Stimulated activated CD4-positive, alpha-beta T cell treated with anti-CD3 and anti-CD28 coated beads, Interleukin-4, amount 100 ng/mL, for 48 hours (primary cell): ENCODE results near the gene PLCL2.

Experiments used
- DNase-seq, 2 donors: peaks; one replicate each; pipeline ENCODE4 v3.0.0-alpha.2; 2020; ENCODE audit warnings: low read depth in 2 of 2

Gene PLCL2

DNA sequence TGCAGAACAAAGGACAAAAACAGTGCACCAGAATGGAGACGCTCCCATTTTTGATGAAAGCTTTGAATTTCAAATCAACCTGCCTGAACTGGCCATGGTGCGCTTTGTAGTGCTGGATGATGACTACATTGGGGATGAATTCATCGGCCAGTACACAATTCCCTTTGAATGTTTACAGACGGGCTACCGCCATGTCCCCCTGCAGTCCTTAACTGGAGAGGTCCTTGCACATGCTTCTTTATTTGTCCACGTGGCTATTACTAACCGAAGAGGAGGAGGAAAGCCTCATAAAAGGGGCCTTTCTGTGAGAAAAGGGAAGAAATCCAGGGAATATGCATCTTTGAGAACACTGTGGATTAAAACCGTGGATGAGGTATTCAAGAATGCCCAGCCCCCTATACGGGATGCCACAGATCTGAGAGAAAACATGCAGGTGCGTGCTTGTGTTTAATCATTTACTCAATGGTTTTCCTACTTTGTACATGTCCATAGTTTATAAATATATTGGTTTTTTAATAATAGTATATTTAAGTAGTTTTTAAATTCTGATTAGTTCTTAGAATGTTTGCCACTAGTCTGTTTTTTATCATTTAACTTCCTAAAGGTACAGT lies 127.1 kb downstream of the PLCL2 start:
- DNase-seq, result no peak

DNA sequence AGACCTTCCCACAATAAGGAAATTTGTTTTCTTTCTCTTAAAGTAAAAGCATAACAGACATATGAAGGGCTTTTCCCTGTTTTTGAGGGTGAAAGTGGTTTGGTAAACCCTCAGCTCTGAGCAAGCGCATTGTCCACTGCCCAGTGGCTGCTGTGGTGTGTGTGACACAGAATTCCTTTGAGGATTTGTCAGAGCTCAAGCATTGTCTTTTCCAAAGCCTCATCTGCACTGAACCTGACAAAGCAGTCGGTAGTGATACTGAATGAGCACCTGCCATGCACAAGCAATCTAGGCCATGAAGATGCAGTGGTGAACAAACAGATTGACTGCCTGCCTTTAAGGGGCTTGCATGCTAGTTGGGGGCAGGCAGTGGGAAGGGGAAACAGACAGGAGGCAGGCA lies 128.3 kb downstream of the PLCL2 start:
- DNase-seq, result no peak

DNA sequence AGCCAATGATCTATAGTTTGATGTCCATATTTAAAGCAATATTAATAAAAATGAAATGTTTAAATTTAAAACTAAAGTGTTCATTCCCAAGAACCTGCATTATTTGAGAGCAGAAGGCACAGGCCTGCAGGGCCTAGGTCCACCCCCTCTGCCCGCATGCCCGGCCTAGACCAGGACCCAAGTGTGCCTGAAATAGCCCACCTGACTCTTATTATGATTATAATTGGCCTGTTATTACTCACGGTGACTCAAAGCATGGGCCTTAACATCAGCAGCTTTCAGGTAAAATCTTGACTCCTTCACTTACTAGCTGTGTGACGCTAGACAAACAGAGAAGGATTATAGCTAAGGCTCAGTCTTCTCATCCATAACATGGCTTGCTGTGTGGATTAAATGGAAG lies 128.8 kb downstream of the PLCL2 start:
- DNase-seq, result no peak

- DNase-seq, result no peak
Measured at GRCh38 chr3:17014284-17014683, 129.5 kb downstream of the PLCL2 start.

DNA sequence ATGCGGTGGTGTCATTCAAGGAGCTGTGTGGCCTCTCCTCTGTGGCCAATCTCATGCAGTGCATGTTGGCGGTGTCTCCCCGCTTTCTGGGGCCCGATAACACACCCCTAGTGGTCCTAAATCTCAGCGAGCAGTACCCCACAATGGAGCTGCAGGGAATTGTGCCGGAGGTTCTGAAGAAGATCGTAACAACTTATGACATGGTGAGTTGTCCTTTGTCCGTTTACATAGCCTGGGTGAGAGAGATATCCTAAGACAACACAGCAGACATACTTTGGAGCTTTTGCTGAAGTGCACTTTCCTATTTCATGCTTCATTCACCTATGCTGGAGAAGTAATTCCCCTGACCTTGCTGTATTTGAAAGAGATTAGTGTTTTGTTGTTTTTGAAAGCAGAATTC lies 130.0 kb downstream of the PLCL2 start:
- DNase-seq, result no peak

DNA sequence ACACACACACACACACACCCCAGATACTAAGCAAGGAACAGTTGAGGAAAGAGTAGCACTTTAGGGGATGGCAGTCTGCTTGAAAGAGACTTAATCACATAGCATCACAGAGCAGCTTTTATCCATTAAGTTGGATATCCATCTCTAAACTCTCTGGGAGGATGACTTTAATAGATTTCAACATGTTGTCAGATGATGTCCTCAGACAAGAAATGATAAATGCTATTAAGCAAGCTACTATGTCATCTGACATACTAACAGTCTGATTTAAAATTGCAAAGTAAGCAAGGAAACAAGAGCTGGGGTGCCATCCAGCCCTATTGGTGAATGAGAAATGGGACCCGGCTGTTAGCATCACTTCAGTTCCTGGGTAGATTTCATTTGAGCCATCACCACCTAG lies 136.9 kb downstream of the PLCL2 start:
- no peak for DNase-seq

DNA sequence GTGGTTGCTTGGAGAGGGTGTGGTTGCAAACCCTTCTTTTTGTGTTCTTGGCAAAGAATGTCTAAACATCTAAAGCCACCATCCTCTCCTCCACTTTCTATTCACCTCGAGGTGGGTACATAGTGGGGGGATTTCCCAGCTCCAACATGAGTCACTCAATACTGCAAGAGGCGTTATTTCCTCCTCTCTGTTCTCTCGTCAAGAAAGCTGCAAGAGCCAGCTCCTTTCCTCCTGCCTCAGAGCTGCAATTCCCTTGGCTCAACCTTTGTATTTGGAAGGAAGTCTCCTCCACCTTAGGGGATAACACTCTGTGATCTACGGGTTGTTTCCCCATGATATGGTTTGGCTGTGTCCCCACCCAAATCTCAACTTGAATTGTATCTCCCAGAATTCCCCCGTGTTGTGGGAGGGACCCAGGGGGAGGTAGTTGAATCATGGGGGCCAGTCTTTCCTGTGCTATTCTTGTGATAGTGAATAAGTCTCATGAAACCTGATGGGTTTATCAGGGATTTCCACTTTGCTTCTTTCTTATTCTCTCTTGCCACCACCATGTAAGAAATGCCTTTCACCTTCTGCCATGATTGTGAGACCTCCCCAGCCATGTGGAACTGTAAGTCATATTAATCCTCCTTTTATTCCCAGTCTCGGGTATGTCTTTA lies 138.4 kb downstream of the PLCL2 start:
- DNase-seq, result peak; percentile 9 to 56

GRCh38 chr3:17025594-17026139 lies 140.9 kb downstream of the PLCL2 start:
- peak; percentile 28 to 41 for DNase-seq

GRCh38 chr3:17027318-17027717 lies 142.6 kb downstream of the PLCL2 start:
- DNase-seq, result no peak

GRCh38 chr3:17028363-17028762 lies 143.6 kb downstream of the PLCL2 start:
- no peak for DNase-seq

DNA sequence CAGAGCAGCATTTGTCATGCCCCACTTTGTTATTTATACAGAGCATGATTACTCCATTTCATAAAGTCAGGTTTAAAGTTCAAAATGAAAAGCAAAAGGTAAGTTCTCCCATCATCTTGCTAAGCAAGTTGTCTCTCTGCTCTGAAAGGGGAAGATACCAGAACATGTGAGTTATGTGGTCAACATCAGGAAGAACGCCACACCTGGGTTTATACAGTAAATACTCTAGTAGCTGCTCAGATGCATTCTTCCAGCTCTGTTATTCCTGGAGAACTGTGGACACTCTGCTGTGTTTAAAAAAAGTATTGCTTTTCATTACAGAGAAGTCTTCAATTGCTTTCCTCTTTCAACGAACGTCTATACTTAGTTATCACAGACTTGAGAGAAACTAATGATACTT lies 145.7 kb downstream of the PLCL2 start:
- DNase-seq, result no peak

- no peak for DNase-seq
Measured at GRCh38 chr3:17030956-17031652, 146.3 kb downstream of the PLCL2 start.

DNA sequence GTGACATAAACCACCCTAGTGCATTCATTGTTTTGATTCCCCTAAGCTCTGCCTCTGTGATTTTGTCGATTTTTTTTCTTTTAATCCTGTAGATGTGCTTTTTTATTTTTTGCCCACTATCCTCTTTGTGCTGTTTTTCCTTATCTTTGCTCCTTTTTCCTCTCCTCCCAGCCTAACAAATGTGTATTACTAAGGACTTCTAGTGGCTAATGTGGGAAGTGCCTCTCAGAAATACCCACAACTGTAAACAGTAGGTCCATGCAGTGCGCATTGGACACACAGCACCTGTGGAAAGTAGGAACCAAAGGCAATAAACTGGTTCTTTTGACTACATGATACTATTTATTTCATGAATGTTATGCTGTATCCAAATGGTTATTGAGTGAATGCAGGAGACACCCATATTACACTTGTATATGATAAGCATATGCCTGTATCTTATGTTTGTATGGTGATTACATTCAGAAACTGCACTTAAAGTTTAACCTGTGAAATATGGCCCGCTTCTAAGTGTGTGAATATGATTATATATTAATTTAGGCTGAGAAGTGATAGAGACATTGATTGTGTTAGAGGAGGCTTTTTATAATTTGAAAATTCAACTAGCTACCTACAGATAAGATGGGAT lies 147.8 kb downstream of the PLCL2 start:
- no peak for DNase-seq

DNA sequence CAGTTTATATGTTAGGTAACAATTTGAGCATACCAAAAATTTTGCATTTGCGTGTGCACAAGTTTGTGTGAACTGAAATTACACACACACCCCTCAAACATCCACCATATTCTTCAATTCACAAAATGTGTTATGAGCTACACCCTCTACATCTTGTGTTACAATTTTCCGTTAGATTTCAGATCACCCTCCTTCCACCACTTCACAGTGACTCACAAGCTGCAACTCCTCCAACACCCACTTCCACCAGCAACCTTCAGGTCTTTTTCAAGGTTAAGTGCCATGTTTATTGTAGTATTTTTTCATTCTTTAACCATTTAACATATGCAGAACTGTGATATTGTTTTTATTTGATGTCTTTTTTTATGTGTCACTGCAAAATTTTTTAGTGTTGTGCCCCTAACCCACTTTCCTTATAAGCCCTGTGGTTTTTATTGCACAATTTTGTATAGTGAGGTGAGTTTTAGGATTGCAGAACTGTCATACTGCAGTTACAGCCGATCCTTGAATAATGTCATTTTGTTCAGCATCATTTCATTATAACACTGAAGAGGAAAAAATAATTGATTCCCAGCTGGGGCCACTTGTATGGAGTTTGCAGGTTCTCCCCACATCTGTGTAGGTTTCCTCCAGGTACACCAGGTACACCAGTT lies 148.9 kb downstream of the PLCL2 start:
- no peak for DNase-seq

- DNase-seq, result no peak
Measured at GRCh38 chr3:17035033-17035432, 150.3 kb downstream of the PLCL2 start.

GRCh38 chr3:17035966-17036365 lies 151.2 kb downstream of the PLCL2 start:
- no peak for DNase-seq

DNA sequence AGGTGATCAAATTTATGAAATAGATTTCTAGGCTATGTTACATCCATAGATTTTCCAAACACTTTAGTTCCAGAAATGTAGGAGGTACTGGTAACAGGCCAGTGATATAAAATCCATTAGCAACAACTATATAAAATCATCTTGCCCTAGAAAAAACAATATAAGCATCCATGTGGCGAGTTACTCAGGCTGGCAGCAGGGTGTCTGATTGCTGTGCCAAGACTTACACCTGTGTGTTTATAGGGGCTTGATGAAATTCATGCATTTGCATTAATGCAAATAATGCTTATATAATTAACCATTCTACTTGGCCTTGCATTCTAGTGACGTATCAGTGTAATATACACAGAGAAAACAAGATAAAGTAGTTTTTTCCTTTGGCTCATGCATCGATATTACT lies 153.4 kb downstream of the PLCL2 start:
- no peak for DNase-seq

DNA sequence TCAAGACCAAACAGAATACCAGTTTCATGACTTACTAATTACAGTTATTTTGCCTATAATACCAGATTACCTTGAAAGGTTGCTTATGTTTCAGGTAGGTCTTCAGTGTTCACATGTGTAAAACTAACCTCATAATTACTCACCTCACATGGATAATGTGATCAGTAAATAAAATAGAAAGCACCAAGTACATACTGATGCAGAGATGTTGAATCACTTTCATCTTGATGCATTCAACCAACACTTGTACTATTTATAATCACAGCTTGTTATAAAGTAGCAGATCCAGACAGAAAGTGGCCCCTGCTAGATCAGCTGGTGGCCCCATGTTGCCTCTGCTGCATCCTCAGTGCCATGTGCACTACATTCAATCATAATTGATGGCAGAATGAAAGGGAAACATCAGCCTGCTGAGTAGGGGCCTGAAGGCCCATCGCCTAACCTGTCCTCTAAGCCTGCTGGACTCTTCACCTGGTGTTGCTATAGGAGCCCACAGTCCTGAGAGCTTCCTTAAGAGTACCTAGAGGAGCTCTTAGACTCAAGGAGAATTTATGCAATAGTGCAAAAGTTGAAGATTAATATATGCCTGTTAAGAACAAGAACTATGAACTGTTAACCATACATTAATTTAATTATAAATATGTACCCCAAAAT lies 154.3 kb downstream of the PLCL2 start:
- DNase-seq, result no peak

- no peak for DNase-seq
Measured at GRCh38 chr3:17039594-17039993, 154.8 kb downstream of the PLCL2 start.

GRCh38 chr3:17040322-17040989 lies 155.7 kb downstream of the PLCL2 start:
- DNase-seq, result no peak

DNA sequence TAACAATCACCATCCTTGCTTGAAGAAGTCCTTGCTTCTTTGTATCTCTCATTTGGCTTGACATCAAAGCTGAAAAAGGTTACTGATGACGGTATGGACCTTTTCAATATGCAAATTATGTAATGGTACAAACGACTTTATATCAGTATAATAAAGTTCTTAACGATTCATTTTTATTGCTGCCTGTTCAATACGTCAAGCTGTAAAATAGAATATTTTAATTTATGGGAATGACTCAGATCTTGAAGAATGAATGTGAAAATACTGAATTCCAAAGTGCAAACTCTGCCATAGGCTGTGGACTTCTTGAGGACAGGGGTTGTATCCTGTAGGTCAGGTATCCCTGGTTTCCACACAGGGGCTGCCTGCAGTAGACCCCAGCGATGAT lies 156.2 kb downstream of the PLCL2 start:
- no peak for DNase-seq
